Ascending aorta (tissue), 2 donors: ENCODE data around the gene FAM241B. TPM values are rescaled to one million over a fixed set of nuclear protein-coding genes. Genes with fewer than 3 reads are reported as not detected.

ENCODE experiments used
- DNase-seq, 2 donors: peaks; one replicate each; pipeline ENCODE4 v3.0.0-alpha.2; 2019; ENCODE audit warnings: low spot score in 2 of 2
- H3K27ac ChIP-seq, 2 donors: fragments of 200-600 bp; sonication (generic); one replicate each; pipeline ENCODE4 v1.5.1; 2016 to 2017; ENCODE audit warnings: mild to moderate bottlenecking in 1 of 2
- H3K27me3 ChIP-seq: fragments of 200-600 bp; sonication (generic); one replicate; pipeline ENCODE4 v1.5.1; 2017
- H3K36me3 ChIP-seq, 2 donors: fragments of 200-600 bp; sonication (generic); one replicate each; pipeline ENCODE4 v1.5.1; 2016
- H3K4me1 ChIP-seq, 2 donors: fragments of 200-600 bp; sonication (generic); one replicate each; pipeline ENCODE4 v1.5.1; 2016 to 2017; ENCODE audit warnings: mild to moderate bottlenecking in 1 of 2
- H3K4me3 ChIP-seq, 2 donors: fragments of 200-600 bp; sonication (generic); one replicate each; pipeline ENCODE4 v1.5.1; 2016 to 2017; ENCODE audit warnings: mild to moderate bottlenecking in 1 of 2
- H3K9me3 ChIP-seq, 2 donors: fragments of 200-600 bp; sonication (generic); one replicate each; pipeline ENCODE4 v1.5.1; 2016
- CTCF ChIP-seq, 3 experiments: fragments of 200-600 bp in 2 of 3; fragments of 450-650 bp in 1 of 3; sonication (generic) in 2 of 3; IDR thresholded peaks; one replicate each; pipeline ENCODE4 v1.5.1; 2016 to 2019; ENCODE audit warnings: antibody characterized with exemption in 3 of 3, mild to moderate bottlenecking in 1 of 3, moderate library complexity in 1 of 3
- intact Hi-C: fragments of 100-400 bp; cut with DNase I; formaldehyde crosslinking; loops from one replicate; pipeline ENCODE4 v1.15.1; 2023
- total RNA-seq: library from RNA; depleted of rRNA; stranded (reverse); fragments of >200 nt; gene quantifications from one replicate; pipeline ENCODE4 v1.1.0, GENCODE V29; 2016

The FAM241B gene
- total RNA-seq, 1 donor from 2014 or later: not detected

GRCh38 chr10:69639291-69640195, 9.5 kb downstream of the FAM241B start:
- intact Hi-C loops: loop anchor here (1.0 to 5.0 kb wide), 2 partner anchors 124 to 212 kb away; no protein-coding TSS in a partner anchor
- TF ChIP-seq CTCF (IDR thresholded peaks at IDR 0.05): peak; percentile 70 to 86 (median 73)
- H3K27ac ChIP-seq: no peak overlapping the region
- no peak overlapping the region for H3K4me3 ChIP-seq
- no peaks in the 10 kb centered on the region for H3K9me3 ChIP-seq
- no peaks in the 10 kb centered on the region for H3K36me3 ChIP-seq
- no peaks in the 10 kb centered on the region for H3K27me3 ChIP-seq
- peak in 1 of 2 donors; percentile 72 for DNase-seq
- H3K4me1 ChIP-seq: peaks cover 0 to 4% of the 10 kb centered on the region in 2 donors

DNA sequence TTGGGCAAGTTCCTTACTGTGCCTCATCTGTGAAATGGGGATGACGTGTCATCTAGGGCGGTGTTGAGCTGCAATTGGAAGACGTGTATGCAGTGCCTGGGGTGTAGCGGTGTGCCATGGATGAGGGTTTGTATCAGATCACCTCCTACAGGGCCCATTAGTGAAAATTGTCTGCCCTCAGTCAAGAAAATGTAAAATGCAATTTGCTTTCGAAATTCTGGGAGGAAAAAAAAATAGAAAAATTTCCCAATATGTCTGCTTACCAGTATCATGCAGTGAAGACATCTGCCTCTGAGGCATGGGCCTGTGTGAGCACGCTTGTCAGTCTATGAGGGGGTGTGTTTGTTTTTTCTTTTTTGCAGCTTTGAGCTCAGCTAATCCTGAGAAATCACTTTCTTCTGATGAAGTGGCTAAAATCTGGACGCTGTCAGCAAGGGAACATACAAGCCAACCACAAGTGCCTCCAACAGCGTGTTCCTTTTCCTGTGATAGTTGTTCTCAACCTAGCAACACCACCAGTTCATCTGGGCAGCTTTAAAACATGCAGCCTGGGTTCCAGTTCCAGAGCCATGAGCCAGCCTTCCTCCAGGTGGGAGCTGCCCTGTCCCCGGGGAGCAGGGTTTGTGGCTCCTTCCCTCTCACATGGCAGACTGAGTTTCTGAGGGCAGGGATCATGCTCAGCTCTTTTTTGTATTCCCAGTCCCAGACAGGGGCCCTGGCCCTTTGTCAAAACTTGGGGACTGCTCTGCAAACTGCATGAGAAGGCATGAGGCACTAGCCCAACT, 10.3 kb downstream of the FAM241B start:
- Histone ChIP-seq H3K27me3 (no peaks in the 10 kb centered on the region), H3K4me1 (peaks cover 0 to 5% of the 10 kb centered on the region in 2 donors), H3K4me3 (no peak overlapping the region), H3K36me3 (no peaks in the 10 kb centered on the region), H3K9me3 (no peaks in the 10 kb centered on the region), H3K27ac (no peak overlapping the region)
- TF ChIP-seq CTCF (IDR thresholded peaks at IDR 0.05): no peak
- no peak for DNase-seq
- intact Hi-C loops: no loop called here

GRCh38 chr10:69641261-69641980, 11.4 kb downstream of the FAM241B start:
- no peak for TF ChIP-seq CTCF (IDR thresholded peaks at IDR 0.05)
- no peaks in the 10 kb centered on the region for H3K27me3 ChIP-seq
- H3K36me3 ChIP-seq: no peaks in the 10 kb centered on the region
- peaks cover 0 to 5% of the 10 kb centered on the region in 2 donors for H3K4me1 ChIP-seq
- no peak for DNase-seq
- no peaks in the 10 kb centered on the region for H3K9me3 ChIP-seq
- no peak overlapping the region for H3K27ac ChIP-seq
- intact Hi-C loops: no loop called here
- H3K4me3 ChIP-seq: no peak overlapping the region

GRCh38 chr10:69642747-69643146, 12.7 kb downstream of the FAM241B start:
- intact Hi-C loops: no loop called here
- DNase-seq: no peak
- no peak for TF ChIP-seq CTCF (IDR thresholded peaks at IDR 0.05)

More at GRCh38 chr10:69642747-69643146, 12.7 kb downstream of the FAM241B start:
- Histone ChIP-seq H3K4me3 (no peak overlapping the region), H3K9me3 (no peaks in the 10 kb centered on the region), H3K27me3 (no peaks in the 10 kb centered on the region), H3K27ac (no peak overlapping the region), H3K36me3 (no peaks in the 10 kb centered on the region), H3K4me1 (peaks cover 0 to 5% of the 10 kb centered on the region in 2 donors)
